GM12892 (cell line): ENCODE data around the gene LST1.

Experiments used
- POLR2A ChIP-seq: IDR thresholded peaks from 2 replicates; pipeline ENCODE4 v1.6.1; 2011; ENCODE audit warnings: low read depth, low read length, control low read depth
- POLR2AphosphoS5 ChIP-seq: IDR thresholded peaks from 2 replicates; pipeline ENCODE4 v1.6.1; 2011; ENCODE audit warnings: low read depth, low read length, control low read depth
- TAF1 ChIP-seq: IDR thresholded peaks from 2 replicates; pipeline ENCODE4 v1.6.1; 2011; ENCODE audit warnings: low read depth, mild to moderate bottlenecking, control low read depth, low read length, borderline replicate concordance

DNA sequence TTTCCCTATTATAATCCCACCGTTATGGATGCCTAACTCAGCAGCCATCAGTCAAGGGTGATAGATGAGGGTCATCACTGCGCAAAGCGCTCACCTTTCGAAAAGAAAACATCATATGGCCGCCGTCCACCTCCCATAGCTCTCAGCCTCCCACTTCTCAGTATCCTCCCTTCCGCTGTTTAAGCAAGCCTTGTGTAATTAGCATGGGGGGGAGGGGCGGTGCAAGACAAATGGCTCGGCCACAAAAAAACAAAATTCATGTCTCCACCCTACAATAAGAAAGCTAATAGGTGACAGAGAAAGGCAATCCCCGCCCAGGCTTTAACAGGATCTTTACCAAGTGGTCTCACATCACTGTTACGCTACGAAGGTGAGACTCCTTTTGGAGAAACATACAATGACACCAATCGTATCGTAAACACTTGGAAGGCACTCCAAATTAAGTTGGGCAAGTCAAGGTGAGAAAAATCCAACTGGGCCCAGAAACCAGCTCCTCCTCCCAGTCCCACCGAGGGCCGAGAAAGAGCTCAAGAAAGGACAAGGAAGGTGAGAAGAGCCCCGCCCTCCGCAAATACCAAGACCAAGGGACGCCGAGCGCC lies 44.9 kb upstream of the LST1 start:
- TF ChIP-seq POLR2A, result no peak
- no peak for TF ChIP-seq POLR2AphosphoS5
- TF ChIP-seq TAF1, result no peak
